GM19023 (cell line): Measurements from ENCODE around the gene CFAP73.

Experiments
- ATAC-seq: cut with Tn5 transposase; IDR thresholded peaks from one replicate; pipeline ENCODE4 v1.9.1; 2021; ENCODE audit warnings: mild to moderate bottlenecking, moderate library complexity; ENCODE audit not compliant: unreplicated experiment

Gene CFAP73

GRCh38 chr12:113208041-113208934 lies 58.8 kb downstream of the CFAP73 start:
- ATAC-seq: peak; percentile 79
